GM12878 (cell line): Measurements from ENCODE around the gene NECAB3. TPM values are rescaled to one million over a fixed set of nuclear protein-coding genes. Genes with fewer than 3 reads are reported as not detected.
A peak's percentile ranks its signal among the peaks of the same experiment; 100 is the strongest.

Experiments used
- ATAC-seq: fragments of 200-7000 bp; cut with Tn5 transposase; 3 replicates; pipeline ENCODE4 v1.9.1; 2020; ENCODE audit warnings: mild to moderate bottlenecking, moderate library complexity
- BruUV-seq: library from RNA; stranded (reverse); fragments of 400-500 nt; replicated peaks from 2 replicates; lab custom pipeline; 2021; lab: Mats Ljungman, UMichigan
- CTCF ChIA-PET: fragments of 300-600 bp; sonication (Branson Sonifier 250); formaldehyde crosslinking; extraction: SDS; loops from one replicate; lab custom pipeline; 2021; ENCODE audit warnings: inconsistent platforms; lab: Yijun Ruan, JAX
- POLR2A ChIA-PET: fragments of 350-600 bp; formaldehyde crosslinking; extraction: SDS; loops from one replicate; lab custom pipeline; 2021; ENCODE audit warnings: inconsistent platforms; lab: Charles Lee
- RAD21 ChIA-PET: fragments of 300-600 bp; sonication (Branson Sonifier 250); formaldehyde crosslinking; loops from one replicate; lab custom pipeline; 2023; ENCODE audit warnings: antibody characterized with exemption; ENCODE audit not compliant: unreplicated experiment; lab: Charles Lee
- SMC1A ChIA-PET: fragments of 300-600 bp; sonication (Branson Sonifier 250); formaldehyde crosslinking; loops from one replicate; lab custom pipeline; 2023; ENCODE audit not compliant: unreplicated experiment, uncharacterized antibody; lab: Charles Lee
- DNase-seq: peaks from one replicate; pipeline ENCODE4 v3.0.0-alpha.2; 2011; ENCODE audit warnings: low read depth, low spot score
- FAIRE-seq: peaks from 3 replicates; lab custom pipeline; 2011; peaks lifted over from hg19 to GRCh38; lab: Jason Lieb, UNC
- H2AFZ ChIP-seq: 2 replicates; pipeline ENCODE4 v1.6.0; 2011; ENCODE audit warnings: low read depth, low read length, control low read depth; ENCODE audit not compliant: control insufficient read depth
- H3K27ac ChIP-seq: 2 replicates; pipeline ENCODE4 v1.5.1; 2011; ENCODE audit warnings: control low read depth; ENCODE audit not compliant: control insufficient read depth, insufficient read depth
- H3K27me3 ChIP-seq, 2 experiments: replicated peaks in 1 of 2; 2 replicates each; pipeline versions ENCODE4 v1.6.0 to v1.6.1; 2011; ENCODE audit warnings: low read length in 1 of 2; ENCODE audit not compliant: control insufficient read depth in 2 of 2, insufficient read depth in 2 of 2
- H3K36me3 ChIP-seq, 2 experiments: 2 replicates each; pipeline ENCODE4 v1.5.1; 2011; ENCODE audit warnings: low read length in 1 of 2; ENCODE audit not compliant: control insufficient read depth in 2 of 2, insufficient read depth in 2 of 2
- H3K4me1 ChIP-seq: 2 replicates; pipeline ENCODE4 v1.6.1; 2011; ENCODE audit warnings: mild to moderate bottlenecking, low read length, moderate library complexity, mixed read lengths; ENCODE audit not compliant: control insufficient read depth, insufficient read depth
- H3K4me2 ChIP-seq: 2 replicates; pipeline ENCODE4 v1.6.0; 2011; ENCODE audit warnings: control low read depth; ENCODE audit not compliant: control insufficient read depth, insufficient read depth
- H3K4me3 ChIP-seq: fragments of 200-600 bp; sonication (generic); 2 replicates; pipeline ENCODE4 v1.5.1; 2016
- H3K79me2 ChIP-seq: 2 replicates; pipeline ENCODE4 v1.6.0; 2011; ENCODE audit warnings: low read length; ENCODE audit not compliant: control insufficient read depth, insufficient read depth
- H3K9ac ChIP-seq: 2 replicates; pipeline ENCODE4 v1.8.0; 2011; ENCODE audit warnings: low read length, control low read depth, mixed read lengths; ENCODE audit not compliant: control insufficient read depth, insufficient read depth
- H3K9me3 ChIP-seq: replicated peaks from 3 replicates; pipeline ENCODE4 v1.5.1; 2011; ENCODE audit warnings: mild to moderate bottlenecking, low read length; ENCODE audit not compliant: control insufficient read depth, insufficient read depth
- H4K20me1 ChIP-seq: 2 replicates; pipeline ENCODE4 v1.6.0; 2011; ENCODE audit not compliant: control insufficient read depth, insufficient read depth
- DPF2 ChIP-seq: fragments of 450-650 bp; IDR thresholded peaks from 2 replicates; pipeline ENCODE4 v1.6.1; 2017; ENCODE audit warnings: mild to moderate bottlenecking
- ESRRA ChIP-seq: IDR thresholded peaks from 2 replicates; pipeline ENCODE4 v1.6.1; 2012; ENCODE audit warnings: mild to moderate bottlenecking, low read length, improper control_type of control experiment
- NBN ChIP-seq: fragments of 450-650 bp; IDR thresholded peaks from 2 replicates; pipeline ENCODE4 v1.6.1; 2016
- NFYB ChIP-seq: IDR thresholded peaks from 2 replicates; pipeline ENCODE4 v1.6.1; 2011; ENCODE audit warnings: low read depth, mild to moderate bottlenecking, low read length, improper control_type of control experiment, moderate library complexity; ENCODE audit not compliant: insufficient read depth
- POLR2AphosphoS2 ChIP-seq: IDR thresholded peaks from 2 replicates; pipeline ENCODE4 v1.6.1; 2011; ENCODE audit warnings: low read depth, mild to moderate bottlenecking, low read length, improper control_type of control experiment, moderate library complexity
- RAD51 ChIP-seq: fragments of 450-650 bp; IDR thresholded peaks from 2 replicates; pipeline ENCODE4 v1.6.1; 2016; ENCODE audit warnings: moderate library complexity, mild to moderate bottlenecking, inconsistent platforms
- SREBF1 ChIP-seq: IDR thresholded peaks from 2 replicates; pipeline ENCODE4 v1.6.1; 2012; ENCODE audit warnings: mild to moderate bottlenecking, low read length
- STAT1 ChIP-seq: fragments of 450-650 bp; conservative IDR thresholded peaks from 2 replicates; pipeline ENCODE4 v1.6.1; 2014; ENCODE audit warnings: antibody characterized with exemption, mild to moderate bottlenecking
- TBL1XR1 ChIP-seq: IDR thresholded peaks from 2 replicates; pipeline ENCODE4 v1.6.1; 2012; ENCODE audit warnings: low read depth, low read length, improper control_type of control experiment
- ZBTB11 ChIP-seq: fragments of 450-650 bp; formaldehyde crosslinking; IDR thresholded peaks from 2 replicates; pipeline ENCODE4 v1.5.0; 2022; ENCODE audit warnings: mild to moderate bottlenecking, missing genetic modification characterization
- WGBS: methylation state at CpG from one replicate; pipeline ENCODE4 v1.1.6; 2016; ENCODE audit warnings: low lambda C conversion rate; ENCODE audit not compliant: insufficient replicate concordance, insufficient coverage; ENCODE audit errors: missing lambda C conversion rate; 5-methylcytosine and 5-hydroxymethylcytosine counted together
- in situ Hi-C: fragments of 300-500 bp; cut with MboI; formaldehyde crosslinking; loops from 9 replicates; pipeline ENCODE4 v1.14.3; 2018; ENCODE audit warnings: mixed read lengths
- intact Hi-C: fragments of 100-400 bp; cut with micrococcal nuclease; formaldehyde crosslinking; loops from one replicate; pipeline ENCODE4 v1.14.2; 2022; ENCODE audit not compliant: unreplicated experiment
- polyA plus RNA-seq, 11 experiments: library from polyadenylated mRNA; depleted of rRNA in 4 of 11; unstranded in 6 of 11; stranded (reverse) in 5 of 11; fragments of >200 nt; fragmentation: Nextera tagmentation in 4 of 11; fragmentation: Illumina TruSeq in 1 of 11; extraction: Ambion mirVana in 4 of 11; extraction: Trizol in 1 of 11; gene quantifications; 1 replicate in 1 of 11; 2 replicates in 10 of 11; pipeline versions ENCODE4 v1.2.1 to v1.2.3, GENCODE V29; 2011 to 2016; ENCODE audit warnings: inconsistent platforms in 2 of 11, missing spikeins in 2 of 11, low read depth in 1 of 11
- total RNA-seq, 4 experiments: library from RNA; depleted of rRNA in 3 of 4; stranded (reverse); fragments of >200 nt in 3 of 4; fragmentation: Illumina TruSeq in 1 of 4; extraction: Trizol in 1 of 4; gene quantifications; 2 replicates each; pipeline versions ENCODE4 v1.2.1 to v1.2.3, GENCODE V29; 2013 to 2021

The NECAB3 gene
- total and polyA plus RNA-seq, 10 of the 15 experiments (the other 5 are each of a cell fraction or from before 2014, with no cell fraction given), result 0.21 to 17.0 (median 7.2) TPM

DNA sequence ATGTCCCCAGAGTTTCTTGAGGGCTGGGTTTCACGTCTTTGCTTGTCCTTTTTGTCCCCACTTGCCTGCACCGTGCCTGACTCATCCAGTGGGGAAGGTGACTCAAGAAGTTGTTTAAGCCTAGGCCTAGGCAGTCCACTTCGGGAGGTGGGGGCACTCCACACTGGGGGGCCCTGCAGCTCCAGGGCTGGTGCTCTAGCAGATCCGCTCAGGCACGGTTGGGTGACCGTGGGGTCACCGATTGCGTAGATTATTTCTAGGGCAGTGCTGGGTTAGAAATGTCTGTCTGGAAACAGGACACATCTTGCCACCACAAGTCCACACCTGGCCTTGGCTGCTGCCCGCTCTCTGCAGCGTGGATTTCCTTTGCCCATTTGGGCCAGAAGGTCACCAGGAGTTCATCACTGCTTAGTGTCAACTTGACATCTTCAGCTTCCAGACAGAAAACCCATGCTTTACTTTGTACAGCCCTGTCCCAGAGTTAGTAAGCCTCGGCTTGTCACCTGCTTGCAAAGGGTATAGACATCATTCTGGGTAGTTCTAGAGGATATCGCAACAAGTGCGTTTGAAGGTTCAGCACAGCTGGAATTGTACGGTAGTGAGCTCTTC, 25.7 kb downstream of the NECAB3 start:
- Histone ChIP-seq H3K4me3 (no peak overlapping the region), H2AFZ (no peak overlapping the region), H3K27me3 (no peaks in the 10 kb centered on the region; a peak in 1 of 4 replicates), H3K9ac (no peak overlapping the region), H3K4me2 (peak overlapping the region; percentile 62), H3K79me2 (no peaks in the 10 kb centered on the region), H4K20me1 (peaks cover 4% of the 10 kb centered on the region; the same call in 1 of the 2 replicates), H3K4me1 (peaks cover 37% of the 10 kb centered on the region), H3K9me3 (no peaks in the 10 kb centered on the region), H3K36me3 (0 out of 4 replicates have a peak, but pooled peaks cover 0 to 3% of the 10 kb centered on the region in 2 experiments), H3K27ac (no peak overlapping the region)
- ATAC-seq (no peak), FAIRE-seq (no peak), DNase-seq (no peak)
- SMC1A ChIA-PET, result interaction anchor here (1.2 to 1.8 kb wide), 3 partner anchors 18 to 48 kb away, joined by 4 to 6 read pairs (median 4); partner anchors contain the start of gene ACTL10
- in situ Hi-C loops, result no loop called here
- 69% methylated on average over 14 of the region's 14 CpGs for WGBS
- CTCF ChIA-PET, result interaction anchor here (0.7 to 1.2 kb wide), 3 partner anchors 128 to 386 kb away, joined by 3 to 4 read pairs (median 3); no protein-coding TSS in a partner anchor
- POLR2A ChIA-PET, result no interaction called here
- RAD21 ChIA-PET, result interaction anchor here (1.2 kb wide), 1 partner anchor 148 kb away, joined by 5 read pairs; no protein-coding TSS in a partner anchor
- TF ChIP-seq DPF2, result no peak
- intact Hi-C loops, result no loop called here
- BruUV-seq, result no TSS peak

DNA sequence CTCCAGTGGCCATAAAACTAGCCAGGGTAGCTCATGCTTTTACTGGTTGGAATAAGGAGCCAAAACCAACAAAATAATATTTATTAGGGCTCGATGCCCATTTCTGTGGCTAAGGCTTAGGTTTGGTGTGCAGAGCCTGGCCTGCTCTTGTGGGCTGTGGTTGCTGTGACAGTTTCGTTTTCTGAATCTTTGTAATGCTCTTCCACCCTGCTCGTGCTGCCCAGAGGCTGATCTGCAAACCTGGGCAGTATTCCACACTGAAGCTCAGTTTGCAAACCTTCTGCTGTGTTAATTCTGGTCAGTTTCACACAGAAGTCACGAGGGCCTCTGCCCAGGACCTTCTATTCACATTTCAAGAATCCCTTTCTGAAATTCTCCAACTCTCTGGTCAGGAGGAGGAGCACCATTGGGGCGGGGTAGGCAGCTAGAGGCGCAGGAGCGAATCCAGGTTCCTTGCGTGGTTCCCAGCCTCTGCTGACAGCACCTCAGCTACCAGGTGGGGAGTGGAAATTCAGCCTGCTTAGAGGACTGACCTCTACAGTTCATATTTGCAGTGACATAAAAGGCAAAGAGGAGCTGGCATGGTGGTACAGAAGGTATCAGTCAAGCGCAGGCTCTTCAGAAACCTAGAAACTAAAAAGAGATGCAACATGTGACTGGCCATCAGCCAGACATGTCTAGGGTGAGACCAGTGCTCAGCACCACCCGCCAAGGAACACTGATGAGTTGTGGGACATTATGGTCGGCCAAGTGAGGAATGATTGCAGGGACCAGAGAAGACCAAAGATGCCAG, 26.4 kb downstream of the NECAB3 start:
- Histone ChIP-seq H3K27ac (peak overlapping the region; percentile 15; the same call in 1 of the 2 replicates), H3K36me3 (0 out of 4 replicates have a peak, but pooled peaks cover 0 to 3% of the 10 kb centered on the region in 2 experiments), H3K4me2 (peak overlapping the region; percentile 62), H2AFZ (no peak overlapping the region), H3K27me3 (no peaks in the 10 kb centered on the region; a peak in 1 of 4 replicates), H3K4me3 (no peak overlapping the region), H3K4me1 (peaks cover 30% of the 10 kb centered on the region), H4K20me1 (peaks cover 4% of the 10 kb centered on the region; the same call in 1 of the 2 replicates), H3K9me3 (no peaks in the 10 kb centered on the region), H3K9ac (no peak overlapping the region), H3K79me2 (no peaks in the 10 kb centered on the region)
- peak; percentile 34 for DNase-seq
- ChIA-PET POLR2A (no interaction called here), RAD21 (interaction anchor here (1.2 kb wide), 1 partner anchor 148 kb away, joined by 5 read pairs; no protein-coding TSS in a partner anchor), CTCF (interaction anchor here (0.8 to 1.3 kb wide), 4 partner anchors 39 to 131 kb away, joined by 3 to 4 read pairs (median 3); no protein-coding TSS in a partner anchor), SMC1A (interaction anchor here (0.6 to 2.0 kb wide), 7 partner anchors 11 to 116 kb away, joined by 3 to 6 read pairs (median 4); partner anchors contain the start of gene ACTL10)
- peak; percentile 38 for FAIRE-seq
- BruUV-seq, result no TSS peak
- intact Hi-C loops, result no loop called here
- in situ Hi-C loops, result no loop called here
- 29% methylated on average over 11 of the region's 11 CpGs for WGBS
- peak; percentile 92 for ATAC-seq
- TF ChIP-seq SREBF1 (no peak), POLR2AphosphoS2 (no peak), NBN (no peak), TBL1XR1 (no peak), STAT1 (no peak), ZBTB11 (CRISPR knock-in tag) (no peak), RAD51 (no peak), NFYB (no peak), ESRRA (no peak)
